KOPT-K1 (cell line): ENCODE data around the gene FAM124B.

Experiments used
- H3K27ac ChIP-seq: fragments of 200-600 bp; sonication (generic); 2 replicates; pipeline ENCODE4 v1.5.1; 2016; ENCODE audit warnings: antibody characterized with exemption, mild to moderate bottlenecking, low read depth, low read length; ENCODE audit not compliant: poor library complexity, severe bottlenecking
- H3K36me3 ChIP-seq: fragments of 200-600 bp; sonication (generic); 2 replicates; pipeline ENCODE4 v1.5.1; 2017; ENCODE audit warnings: antibody characterized with exemption, mild to moderate bottlenecking, low read length, moderate library complexity; ENCODE audit not compliant: insufficient read depth
- H3K9me3 ChIP-seq: fragments of 200-600 bp; sonication (generic); 2 replicates; pipeline ENCODE4 v1.5.1; 2017; ENCODE audit warnings: antibody characterized with exemption, low read length, mild to moderate bottlenecking; ENCODE audit not compliant: insufficient read depth, poor library complexity, severe bottlenecking

Gene FAM124B

DNA sequence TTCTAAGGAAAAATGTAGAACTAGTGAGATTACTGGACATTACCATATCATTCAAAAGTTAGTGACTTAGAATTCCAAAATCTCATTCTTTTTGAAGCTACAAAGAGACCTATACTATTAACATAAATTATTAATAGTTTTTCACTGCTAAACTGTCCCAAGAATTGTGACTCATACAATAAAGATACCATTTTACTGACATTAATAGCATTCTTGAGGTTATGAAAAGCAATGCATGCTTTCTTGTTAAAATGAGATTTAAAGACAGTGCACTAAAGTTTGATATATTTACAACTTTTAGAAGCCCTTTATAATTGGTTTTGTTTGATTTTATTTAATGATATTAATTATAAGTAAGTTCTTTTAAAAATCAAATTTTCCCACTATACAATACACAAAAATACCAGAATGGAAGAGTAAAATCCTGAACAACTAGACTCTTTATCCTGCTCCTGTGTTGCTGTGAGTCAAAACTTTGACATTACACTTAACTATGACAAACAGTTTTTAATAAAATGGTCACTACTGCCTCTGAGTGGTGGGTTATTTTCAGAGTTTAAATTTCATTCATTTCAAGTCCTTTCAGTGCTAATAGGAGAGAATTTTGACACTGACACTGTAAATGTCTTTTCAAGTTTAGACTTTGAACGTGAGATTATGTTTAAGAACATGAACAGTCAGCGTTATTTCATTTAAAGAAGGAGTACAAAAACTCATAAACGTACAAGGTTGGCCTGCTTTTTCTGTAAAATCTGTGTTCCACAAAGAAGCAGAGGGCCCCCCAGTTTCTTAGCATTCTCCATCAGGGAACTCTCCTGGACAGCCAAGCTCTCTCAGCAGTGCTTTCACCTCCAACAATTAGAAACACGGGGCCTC is 54.5 kb downstream of the FAM124B start:
- Histone ChIP-seq H3K9me3 (peaks cover 8% of the 10 kb centered on the region), H3K36me3 (no peaks in the 10 kb centered on the region), H3K27ac (no peak overlapping the region)

DNA sequence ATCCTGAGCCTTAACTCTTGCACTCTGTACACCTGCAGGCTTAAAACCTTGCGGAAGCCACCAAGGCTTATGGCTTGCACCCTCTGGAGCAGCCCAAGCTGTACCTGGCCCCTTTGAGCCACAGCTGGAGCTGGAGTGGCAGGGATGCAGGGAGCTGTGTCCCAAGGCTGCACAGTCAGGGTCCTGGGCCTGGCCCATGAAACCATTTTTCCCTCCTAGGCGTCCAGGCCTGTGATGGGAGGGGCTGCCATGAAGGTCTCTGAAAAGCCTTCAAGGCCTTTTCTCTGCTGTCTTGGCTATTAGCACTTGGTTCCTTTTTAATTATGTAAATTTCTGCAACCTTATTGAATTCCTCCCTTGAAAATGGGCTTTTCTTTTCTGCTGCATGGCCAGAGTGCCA is 56.4 kb downstream of the FAM124B start:
- Histone ChIP-seq H3K36me3 (no peaks in the 10 kb centered on the region), H3K27ac (no peak overlapping the region), H3K9me3 (peaks cover 8% of the 10 kb centered on the region)

DNA sequence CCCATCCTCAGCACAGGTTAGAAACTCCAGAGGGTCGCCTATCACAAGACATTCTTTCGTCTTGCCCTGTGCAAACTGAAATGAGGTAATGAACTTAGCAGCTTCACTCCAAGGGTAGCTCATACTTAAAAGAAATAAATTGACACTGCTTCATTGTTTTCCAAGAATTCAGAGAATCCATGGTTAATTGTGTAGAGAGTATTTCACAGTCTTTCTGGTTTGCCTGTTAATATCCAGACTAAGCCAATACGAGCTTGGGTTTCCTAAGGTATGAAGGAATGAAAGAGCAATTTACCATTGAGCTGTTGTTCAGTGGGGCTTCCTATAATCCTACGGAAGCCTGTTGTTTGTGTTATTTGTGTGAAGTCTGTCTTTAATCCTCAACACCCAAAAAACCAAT is 58.7 kb downstream of the FAM124B start:
- Histone ChIP-seq H3K27ac (no peak overlapping the region), H3K9me3 (peaks cover 8% of the 10 kb centered on the region)

DNA sequence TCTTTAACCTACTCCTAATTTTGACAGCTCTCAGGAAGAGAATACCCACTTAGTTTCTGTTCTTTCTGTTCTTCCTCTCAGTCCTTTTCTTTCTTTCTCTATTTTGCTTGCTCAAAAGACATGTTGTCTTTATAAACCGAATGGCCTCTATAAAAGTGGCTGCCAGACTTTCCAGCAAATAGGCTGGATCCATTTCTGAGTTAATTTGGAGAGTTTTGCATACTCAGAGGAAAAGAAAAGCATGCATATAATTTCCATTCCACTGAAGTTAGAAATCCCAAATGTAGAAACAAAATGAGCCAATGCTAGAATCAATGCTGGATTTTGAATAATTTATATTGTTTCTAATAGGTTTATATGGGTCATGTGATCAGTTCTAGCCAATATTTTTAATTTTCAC is 65.9 kb downstream of the FAM124B start:
- Histone ChIP-seq H3K36me3 (no peaks in the 10 kb centered on the region), H3K27ac (no peak overlapping the region), H3K9me3 (no peaks in the 10 kb centered on the region)

More for the DNA sequence above, 58.7 kb downstream of the FAM124B start:
- H3K36me3 ChIP-seq: no peaks in the 10 kb centered on the region

DNA sequence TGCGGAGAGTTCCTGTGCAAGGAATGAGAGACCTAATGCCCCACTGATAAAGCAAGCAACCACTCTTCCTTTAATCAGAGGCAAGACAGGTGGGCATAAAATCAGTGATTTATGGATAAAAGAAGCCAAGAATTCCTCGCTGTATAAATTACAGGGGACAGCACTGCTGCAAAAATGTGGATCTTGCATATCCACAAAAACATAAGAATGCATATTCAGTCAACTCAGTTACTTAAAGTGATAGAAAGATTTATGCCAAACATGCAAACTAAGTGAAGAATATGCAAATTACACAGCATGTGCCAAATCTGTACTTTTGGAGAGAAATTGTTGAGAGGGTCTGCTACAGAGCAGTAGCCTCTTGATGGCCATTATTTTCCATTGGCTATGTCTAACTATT is 67.2 kb downstream of the FAM124B start:
- Histone ChIP-seq H3K27ac (no peak overlapping the region), H3K36me3 (no peaks in the 10 kb centered on the region), H3K9me3 (no peaks in the 10 kb centered on the region)

DNA sequence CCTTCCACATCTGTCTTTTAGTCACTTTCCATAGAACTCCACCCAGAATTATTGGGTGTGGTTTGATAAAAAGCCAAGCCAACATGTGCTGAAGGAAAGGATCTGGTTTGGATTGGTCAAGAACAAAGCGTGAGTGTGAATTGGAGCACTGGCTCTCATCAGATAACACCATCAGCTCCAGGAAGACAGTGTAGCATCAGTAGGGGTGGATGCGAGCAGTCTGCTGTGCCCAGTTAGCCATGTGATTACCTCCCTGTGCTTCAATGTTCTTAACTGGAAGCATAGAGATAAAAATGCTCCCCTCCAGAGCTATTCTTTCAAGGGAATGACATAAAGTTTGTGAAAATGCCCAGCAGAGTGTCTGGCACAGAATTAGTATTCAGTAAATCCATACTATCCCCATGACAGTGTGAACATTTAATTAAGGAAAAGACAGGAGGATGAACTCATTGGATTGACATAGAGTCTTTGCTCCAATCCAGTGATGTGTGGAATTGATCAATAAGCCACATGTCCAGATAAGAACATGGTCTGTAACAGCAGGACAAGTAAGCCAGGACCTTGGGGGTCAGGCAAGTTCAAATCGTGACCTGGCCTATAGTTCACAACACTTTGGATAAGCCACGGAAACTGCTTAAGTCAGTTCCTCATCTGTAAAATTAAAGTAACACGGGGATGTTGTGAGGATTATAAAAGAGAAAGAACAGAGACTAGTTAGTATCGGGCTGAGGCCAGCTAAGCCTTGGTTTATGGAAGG is 68.0 kb downstream of the FAM124B start:
- no peak overlapping the region for H3K27ac ChIP-seq
- H3K9me3 ChIP-seq: no peaks in the 10 kb centered on the region
- no peaks in the 10 kb centered on the region for H3K36me3 ChIP-seq

DNA sequence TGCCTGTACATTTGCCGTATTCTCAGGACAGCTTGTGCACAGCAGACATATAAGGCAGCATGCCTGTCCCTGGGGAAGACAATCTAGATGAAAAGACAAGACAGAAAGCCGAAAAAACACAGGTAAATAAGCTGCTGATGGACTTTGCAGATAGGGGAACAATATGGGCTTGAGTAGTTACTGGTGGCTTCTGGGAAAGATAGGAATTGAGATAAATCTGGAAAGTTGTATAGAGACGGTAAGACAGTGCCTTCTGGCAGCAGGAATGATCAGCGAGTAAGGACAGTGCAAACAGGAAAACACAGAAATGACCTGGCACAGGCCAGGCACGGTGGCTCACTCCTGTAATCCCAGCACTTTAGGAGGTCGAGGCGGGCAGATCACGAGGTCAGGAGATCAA is 70.2 kb downstream of the FAM124B start:
- Histone ChIP-seq H3K36me3 (no peaks in the 10 kb centered on the region), H3K27ac (no peak overlapping the region), H3K9me3 (no peaks in the 10 kb centered on the region)

DNA sequence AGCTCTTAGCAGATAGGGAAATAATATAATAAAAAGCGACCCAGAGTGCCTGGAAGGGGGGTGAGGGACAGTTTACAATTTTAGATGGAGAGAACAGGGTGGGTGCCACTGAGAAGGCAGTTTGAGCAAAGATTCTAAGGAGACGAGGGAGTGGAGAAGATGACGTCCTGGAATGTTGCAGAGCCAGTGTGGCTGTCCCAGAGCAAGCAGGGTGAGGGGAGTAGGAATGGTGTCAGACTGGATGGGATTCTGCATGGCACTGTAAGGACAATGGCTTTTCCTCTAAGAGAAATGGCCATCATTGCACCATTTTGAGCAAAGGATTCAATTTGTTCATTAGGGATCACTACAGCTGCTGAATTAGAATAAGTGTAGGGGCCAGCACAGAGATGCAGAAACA is 73.1 kb downstream of the FAM124B start:
- no peaks in the 10 kb centered on the region for H3K9me3 ChIP-seq
- H3K27ac ChIP-seq: no peak overlapping the region
- H3K36me3 ChIP-seq: no peaks in the 10 kb centered on the region
